Measurements from ENCODE around the gene RLN3.

- TF ChIP-seq EZH2 (IDR thresholded peaks at IDR 0.05; ENCODE audit: borderline replicate concordance, low read depth, low read length, severe bottlenecking) = no peak
- TF ChIP-seq CTCF (IDR thresholded peaks at IDR 0.05; ENCODE audit: borderline replicate concordance, extremely low read depth, low read length, poor library complexity, severe bottlenecking) = no peak
Observed at GRCh38 chr19:13979244-13979615, 48.7 kb upstream of the RLN3 start.
